Activated T-helper 2 cell treated with anti-CD3 and anti-CD28 coated beads, Interferon-gamma antibody, Interleukin-2, Interleukin-4, amounts not matched to agents 10 μg/mL and 5 μg/mL and 100 μg/mL, durations not matched to agents 14 hours and 24 hours and 36 hours (primary cell): ENCODE results near the gene PTPRF. TPM values are rescaled to one million over a fixed set of nuclear protein-coding genes. Genes with fewer than 3 reads are reported as not detected.

Source experiments
- DNase-seq: peaks from one replicate; pipeline ENCODE4 v3.0.0; 2021; ENCODE audit warnings: low spot score
- H3K27ac Mint-ChIP-seq: one replicate; pipeline ENCODE4 v1.8.0; 2021; ENCODE audit warnings: mixed read lengths
- H3K27me3 Mint-ChIP-seq: one replicate; pipeline ENCODE4 v1.8.0; 2021; ENCODE audit warnings: low read depth, mixed read lengths
- H3K36me3 Mint-ChIP-seq: one replicate; pipeline ENCODE4 v1.8.0; 2021; ENCODE audit warnings: low read depth, mixed read lengths
- H3K4me1 Mint-ChIP-seq: one replicate; pipeline ENCODE4 v1.8.0; 2021; ENCODE audit warnings: low read depth, mixed read lengths
- H3K4me3 Mint-ChIP-seq: one replicate; pipeline ENCODE4 v1.8.0; 2021; ENCODE audit warnings: low read depth, mild to moderate bottlenecking, moderate library complexity, mixed read lengths
- H3K9me3 Mint-ChIP-seq: one replicate; pipeline ENCODE4 v1.8.0; 2021; ENCODE audit warnings: mixed read lengths
- intact Hi-C: fragments of 100-400 bp; cut with micrococcal nuclease; formaldehyde crosslinking; loops from one replicate; pipeline ENCODE4 v1.15.1; 2023
- total RNA-seq: library from RNA; stranded (reverse); gene quantifications from 2 replicates; pipeline ENCODE4 v1.2.3, GENCODE V29; 2022

The PTPRF gene
- total RNA-seq, 1 donor from 2014 or later, result 3.0 TPM

DNA sequence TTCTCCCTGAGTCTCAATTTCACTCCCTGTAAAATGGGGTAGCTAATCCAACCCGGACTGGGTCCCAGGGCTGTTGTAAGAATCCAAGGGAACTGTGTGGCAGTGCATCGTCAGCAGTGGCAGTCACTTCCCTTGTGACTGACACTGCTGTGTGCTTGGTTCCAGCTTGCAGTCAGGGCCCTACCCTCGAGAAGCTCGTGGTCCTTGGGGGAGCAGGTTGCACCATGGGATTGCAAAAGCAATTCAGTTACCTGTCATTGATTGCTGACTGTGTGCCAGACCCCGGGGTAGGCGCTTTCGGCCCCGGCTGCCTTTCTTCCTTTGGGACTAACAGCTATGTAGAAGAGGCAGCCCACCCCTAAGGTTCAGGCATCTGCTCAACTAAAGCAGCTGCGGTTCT is 2.9 kb downstream of the PTPRF start:
- Mint-ChIP-seq H3K27ac (no peak overlapping the region), H3K36me3 (no peaks in the 10 kb centered on the region), H3K4me3 (no peak overlapping the region), H3K4me1 (peaks cover 15% of the 10 kb centered on the region), H3K27me3 (peaks cover 42% of the 10 kb centered on the region), H3K9me3 (no peaks in the 10 kb centered on the region)
- intact Hi-C loops, result loop anchor here (5.0 kb wide), 1 partner anchor 174 kb away; the partner anchor contains the start of gene ST3GAL3
- no peak for DNase-seq

DNA sequence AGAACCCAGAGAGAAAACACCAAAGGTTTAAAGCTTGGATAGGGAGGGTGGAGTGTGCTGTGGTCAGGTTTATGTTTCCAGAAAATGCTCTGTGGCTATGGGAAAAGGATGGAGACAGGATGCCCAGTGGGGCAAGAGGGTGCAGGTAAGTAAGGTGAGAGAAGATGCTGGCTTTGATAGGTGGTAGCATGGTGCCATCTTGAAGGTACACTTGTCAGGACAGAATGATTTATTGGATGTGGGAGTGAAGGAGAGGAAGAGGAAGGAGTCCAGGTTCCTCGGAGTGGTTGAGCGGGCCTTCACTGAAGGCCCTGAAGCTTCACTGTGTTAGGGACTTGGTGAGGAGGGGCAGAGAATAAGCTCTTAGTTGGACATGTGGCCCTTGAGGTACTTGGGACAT is 3.6 kb downstream of the PTPRF start:
- Mint-ChIP-seq H3K4me3 (no peak overlapping the region), H3K27ac (no peak overlapping the region), H3K9me3 (no peaks in the 10 kb centered on the region), H3K36me3 (no peaks in the 10 kb centered on the region), H3K27me3 (peaks cover 42% of the 10 kb centered on the region), H3K4me1 (peaks cover 12% of the 10 kb centered on the region)
- DNase-seq, result no peak
- intact Hi-C loops, result loop anchor here (5.0 kb wide), 1 partner anchor 173 kb away; the partner anchor contains the start of gene ST3GAL3

DNA sequence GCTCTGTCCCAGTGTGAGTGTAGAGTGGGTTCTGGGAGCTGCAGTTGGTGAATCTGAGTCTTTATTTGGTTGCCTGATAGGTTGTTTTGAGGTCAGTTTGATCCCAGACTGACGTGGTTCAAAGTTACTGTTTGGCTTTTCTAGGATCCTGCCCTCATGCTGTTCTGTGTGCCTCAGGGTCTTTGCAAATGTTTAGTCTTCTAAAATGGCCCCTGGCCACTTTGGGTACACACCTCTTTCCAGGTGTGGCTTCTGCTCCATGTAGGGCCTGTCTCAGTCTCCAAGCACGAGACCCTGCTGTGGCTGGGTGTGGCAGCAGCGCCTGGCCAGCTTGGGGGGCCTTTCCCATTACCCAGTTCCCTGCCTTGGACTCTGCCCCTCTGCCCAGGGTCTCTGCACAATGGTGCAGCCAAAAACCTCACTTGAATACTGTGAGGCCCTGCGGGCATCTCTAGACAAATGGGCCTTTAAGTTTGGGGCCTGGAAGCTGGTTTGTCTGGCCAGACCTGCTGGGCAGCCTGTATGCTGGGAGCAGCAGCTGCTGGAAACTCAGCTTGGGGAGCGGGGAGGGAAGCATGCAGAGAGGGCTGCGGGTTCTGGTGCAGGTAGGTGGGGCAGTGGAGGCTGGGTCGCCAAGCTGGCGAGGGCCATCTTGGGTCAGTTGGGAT is 5.6 kb downstream of the PTPRF start:
- peaks cover 5% of the 10 kb centered on the region for H3K4me1 Mint-ChIP-seq
- intact Hi-C loops, result no loop called here
- DNase-seq, result no peak
- no peak overlapping the region for H3K27ac Mint-ChIP-seq
- H3K27me3 Mint-ChIP-seq, result peaks cover 29% of the 10 kb centered on the region
- no peaks in the 10 kb centered on the region for H3K9me3 Mint-ChIP-seq
- no peaks in the 10 kb centered on the region for H3K36me3 Mint-ChIP-seq
- no peak overlapping the region for H3K4me3 Mint-ChIP-seq

DNA sequence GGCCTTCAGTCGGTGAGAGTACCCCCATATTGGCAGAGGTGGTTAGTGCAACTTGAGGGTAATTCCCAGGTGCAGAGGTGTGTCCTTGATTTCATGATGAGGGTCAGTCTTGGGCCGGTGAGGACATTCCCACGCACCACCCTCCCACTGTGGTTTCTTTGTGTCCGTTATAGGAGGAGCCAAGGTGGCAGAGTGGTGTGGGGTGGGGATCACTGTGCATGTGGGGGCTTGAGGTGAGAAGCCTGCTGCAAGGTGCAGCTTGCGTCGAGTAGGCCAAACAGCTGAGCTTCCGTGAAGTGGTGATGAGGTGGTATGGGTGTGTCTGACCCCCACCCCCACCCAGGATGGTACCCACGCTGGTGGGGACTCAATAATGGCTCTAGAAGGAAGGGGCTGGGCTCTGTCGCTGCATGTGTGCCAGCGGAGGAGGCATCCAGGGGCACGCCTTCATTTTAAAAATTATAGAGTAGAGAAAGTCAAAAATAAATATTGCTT is 6.2 kb downstream of the PTPRF start:
- Mint-ChIP-seq H3K27ac (no peak overlapping the region), H3K4me1 (peaks cover 3% of the 10 kb centered on the region)

DNA sequence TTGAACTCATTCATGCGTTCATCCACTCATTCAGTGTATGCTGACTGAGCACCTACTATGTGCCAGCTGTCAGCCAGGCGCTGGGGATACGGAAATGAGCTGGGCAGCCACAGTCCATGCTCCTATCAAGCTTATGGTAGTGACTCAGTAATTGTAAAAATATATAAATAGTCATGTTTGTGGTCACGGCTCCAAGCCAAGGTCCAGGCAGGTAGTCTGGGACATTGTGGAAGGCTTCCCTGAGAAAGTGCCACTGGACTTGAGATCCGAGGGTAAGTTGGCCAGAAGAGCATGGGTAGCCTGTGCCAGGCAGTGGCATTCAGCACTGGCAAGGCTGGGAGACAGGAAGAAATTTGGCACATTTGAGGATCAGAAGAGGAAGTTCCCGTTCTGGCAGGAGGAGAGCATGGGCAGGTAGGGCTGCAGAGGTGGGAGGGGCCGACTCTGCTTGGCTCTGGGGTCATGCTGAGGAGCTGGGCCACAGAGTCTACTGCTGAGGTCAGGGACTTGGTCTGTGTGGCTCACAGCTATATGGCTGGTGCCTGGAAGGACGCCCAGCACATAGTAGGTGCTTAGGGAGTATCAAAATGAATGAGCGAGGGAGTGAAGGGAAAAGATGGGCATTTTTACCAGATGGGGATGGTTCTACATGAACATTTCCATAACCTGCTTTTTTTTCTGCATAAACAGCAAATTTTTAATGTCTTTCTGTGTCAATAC is 6.9 kb downstream of the PTPRF start:
- H3K4me1 Mint-ChIP-seq, result no peaks in the 10 kb centered on the region
- H3K4me3 Mint-ChIP-seq, result no peak overlapping the region
- H3K36me3 Mint-ChIP-seq, result no peaks in the 10 kb centered on the region
- DNase-seq, result no peak
- peaks cover 19% of the 10 kb centered on the region for H3K27me3 Mint-ChIP-seq
- no peak overlapping the region for H3K27ac Mint-ChIP-seq
- no peaks in the 10 kb centered on the region for H3K9me3 Mint-ChIP-seq
- intact Hi-C loops, result no loop called here

More for the DNA sequence above, 6.2 kb downstream of the PTPRF start:
- H3K36me3 Mint-ChIP-seq, result no peaks in the 10 kb centered on the region
- H3K27me3 Mint-ChIP-seq, result peaks cover 26% of the 10 kb centered on the region
- no peak for DNase-seq
- H3K4me3 Mint-ChIP-seq, result no peak overlapping the region
- intact Hi-C loops, result no loop called here
- no peaks in the 10 kb centered on the region for H3K9me3 Mint-ChIP-seq

DNA sequence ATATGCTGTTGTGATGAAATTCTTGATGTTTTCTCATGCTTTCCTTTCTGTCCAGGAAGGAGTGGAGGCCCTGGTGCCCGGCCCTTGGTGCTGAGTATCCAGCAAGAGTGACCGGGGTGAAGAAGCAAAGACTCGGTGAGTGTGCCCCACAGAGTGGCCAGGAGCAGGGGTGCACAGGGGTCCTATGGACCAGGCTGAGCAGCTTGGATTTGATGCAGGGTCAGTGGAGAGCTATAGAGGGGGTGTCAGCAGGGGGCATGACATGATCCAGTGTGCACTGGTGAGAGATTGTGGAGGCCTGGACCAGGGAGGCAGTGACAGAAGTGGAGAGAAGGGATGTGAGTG is 7.4 kb downstream of the PTPRF start:
- no peaks in the 10 kb centered on the region for H3K9me3 Mint-ChIP-seq
- H3K27me3 Mint-ChIP-seq, result peaks cover 14% of the 10 kb centered on the region
- no peak overlapping the region for H3K27ac Mint-ChIP-seq
- H3K4me1 Mint-ChIP-seq, result no peaks in the 10 kb centered on the region
- DNase-seq, result no peak
- no peaks in the 10 kb centered on the region for H3K36me3 Mint-ChIP-seq
- no peak overlapping the region for H3K4me3 Mint-ChIP-seq
- intact Hi-C loops, result no loop called here

DNA sequence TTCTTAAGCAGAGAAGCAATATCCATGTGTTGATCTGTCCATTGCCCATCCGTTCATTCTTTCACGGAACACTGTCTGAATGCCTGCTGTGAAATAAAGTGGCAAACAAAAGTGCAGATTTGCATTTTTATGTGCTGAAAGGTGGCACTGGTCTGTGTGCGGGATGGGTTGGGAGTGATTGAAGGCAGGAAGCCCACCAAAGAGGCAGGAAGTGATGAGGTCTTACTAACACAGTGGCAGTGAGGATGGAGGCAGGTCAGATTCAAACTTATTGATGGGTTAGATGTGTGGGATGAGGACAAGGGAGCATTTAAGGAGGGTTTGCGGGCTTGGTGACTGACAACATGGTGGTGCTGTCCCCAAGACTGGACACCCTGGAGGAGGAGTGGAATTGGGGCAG is 8.3 kb downstream of the PTPRF start:
- Mint-ChIP-seq H3K9me3 (no peaks in the 10 kb centered on the region), H3K4me3 (no peak overlapping the region), H3K4me1 (no peaks in the 10 kb centered on the region), H3K27me3 (peaks cover 9% of the 10 kb centered on the region), H3K27ac (no peak overlapping the region), H3K36me3 (no peaks in the 10 kb centered on the region)
- no peak for DNase-seq
- intact Hi-C loops, result no loop called here

DNA sequence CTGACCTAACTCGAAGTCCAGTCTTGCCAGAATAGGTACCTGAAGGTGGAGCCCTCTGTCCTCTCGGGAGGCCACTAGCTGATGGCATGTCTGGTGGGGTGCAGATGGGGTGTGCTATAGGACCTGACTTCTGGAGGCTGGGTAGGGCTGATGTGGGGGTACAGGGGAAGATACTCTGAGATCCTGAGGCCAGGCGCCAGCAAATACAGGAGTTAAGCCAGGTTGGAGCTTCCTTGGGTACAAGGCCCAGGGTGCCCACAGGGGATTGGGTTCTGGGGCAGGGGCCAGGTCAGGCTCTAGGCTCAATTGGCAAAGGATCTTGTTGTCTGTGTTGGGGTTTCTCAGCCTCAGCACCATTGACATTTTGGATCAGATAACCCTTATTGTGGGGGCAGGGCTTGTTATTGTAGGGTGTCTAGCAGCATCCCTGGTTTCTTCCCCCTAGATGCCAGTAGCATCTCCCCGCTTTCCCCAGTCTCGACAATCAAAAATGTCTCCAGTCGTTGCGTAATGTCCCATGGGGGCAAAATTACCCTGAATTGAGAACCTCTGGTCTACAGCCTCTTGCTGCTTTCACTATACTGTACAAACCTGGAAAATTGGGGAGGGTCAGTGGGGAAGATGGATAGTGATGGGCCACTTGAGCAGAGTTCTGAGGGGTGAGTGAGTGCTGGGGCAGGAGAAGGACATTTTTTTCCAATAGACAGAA is 9.2 kb downstream of the PTPRF start:
- intact Hi-C loops, result no loop called here
- H3K4me1 Mint-ChIP-seq, result no peaks in the 10 kb centered on the region
- H3K27ac Mint-ChIP-seq, result no peak overlapping the region
- H3K4me3 Mint-ChIP-seq, result no peak overlapping the region
- peaks cover 3% of the 10 kb centered on the region for H3K27me3 Mint-ChIP-seq
- H3K36me3 Mint-ChIP-seq, result no peaks in the 10 kb centered on the region
- DNase-seq, result no peak
- no peaks in the 10 kb centered on the region for H3K9me3 Mint-ChIP-seq

DNA sequence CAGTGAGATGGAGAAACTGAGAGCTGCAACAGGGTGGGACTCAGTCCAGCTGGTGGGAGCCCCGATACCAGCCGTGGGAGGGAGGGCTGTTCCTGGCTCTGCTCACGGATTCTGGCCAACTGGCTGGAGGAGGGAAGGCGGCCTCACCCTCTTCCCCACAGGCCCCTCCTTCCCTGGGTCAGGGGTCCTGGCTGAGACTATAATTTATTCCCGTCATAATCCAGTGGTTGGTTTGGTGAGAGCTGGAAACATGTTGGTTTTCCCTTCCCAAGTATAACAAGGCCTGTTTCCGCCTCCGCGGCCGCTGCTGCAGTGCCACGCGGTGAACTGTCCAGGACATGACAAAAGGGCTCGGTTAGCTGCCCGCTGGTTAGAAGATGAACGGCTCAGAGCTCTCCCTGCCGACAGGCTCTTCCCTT is 10.0 kb downstream of the PTPRF start:
- intact Hi-C loops, result no loop called here
- Mint-ChIP-seq H3K36me3 (no peaks in the 10 kb centered on the region), H3K4me1 (no peaks in the 10 kb centered on the region), H3K27me3 (peaks cover 3% of the 10 kb centered on the region), H3K27ac (no peak overlapping the region), H3K4me3 (no peak overlapping the region), H3K9me3 (no peaks in the 10 kb centered on the region)
- DNase-seq, result no peak

DNA sequence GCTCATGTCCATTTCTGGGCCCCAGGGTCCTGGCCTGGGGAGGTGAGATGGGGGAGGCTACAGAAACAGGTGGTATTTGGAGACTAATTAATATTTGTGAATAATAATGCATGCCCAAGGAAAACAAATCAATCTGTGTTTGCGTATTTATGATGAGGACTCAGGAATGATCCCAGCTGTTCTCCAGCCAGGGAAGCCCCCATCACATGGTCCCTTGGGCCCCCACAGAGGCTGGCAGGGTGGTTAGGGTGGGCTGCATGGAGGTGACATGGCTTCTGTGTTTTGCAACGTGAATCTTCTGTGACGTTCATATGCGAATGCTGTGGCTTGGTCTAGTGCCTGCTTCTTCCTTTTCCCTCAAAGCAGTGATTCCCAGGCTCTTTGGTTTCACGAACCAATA is 10.5 kb downstream of the PTPRF start:
- Mint-ChIP-seq H3K36me3 (no peaks in the 10 kb centered on the region), H3K27me3 (peaks cover 3% of the 10 kb centered on the region), H3K4me3 (no peak overlapping the region), H3K27ac (no peak overlapping the region), H3K4me1 (no peaks in the 10 kb centered on the region), H3K9me3 (no peaks in the 10 kb centered on the region)
- no peak for DNase-seq
- intact Hi-C loops, result no loop called here

DNA sequence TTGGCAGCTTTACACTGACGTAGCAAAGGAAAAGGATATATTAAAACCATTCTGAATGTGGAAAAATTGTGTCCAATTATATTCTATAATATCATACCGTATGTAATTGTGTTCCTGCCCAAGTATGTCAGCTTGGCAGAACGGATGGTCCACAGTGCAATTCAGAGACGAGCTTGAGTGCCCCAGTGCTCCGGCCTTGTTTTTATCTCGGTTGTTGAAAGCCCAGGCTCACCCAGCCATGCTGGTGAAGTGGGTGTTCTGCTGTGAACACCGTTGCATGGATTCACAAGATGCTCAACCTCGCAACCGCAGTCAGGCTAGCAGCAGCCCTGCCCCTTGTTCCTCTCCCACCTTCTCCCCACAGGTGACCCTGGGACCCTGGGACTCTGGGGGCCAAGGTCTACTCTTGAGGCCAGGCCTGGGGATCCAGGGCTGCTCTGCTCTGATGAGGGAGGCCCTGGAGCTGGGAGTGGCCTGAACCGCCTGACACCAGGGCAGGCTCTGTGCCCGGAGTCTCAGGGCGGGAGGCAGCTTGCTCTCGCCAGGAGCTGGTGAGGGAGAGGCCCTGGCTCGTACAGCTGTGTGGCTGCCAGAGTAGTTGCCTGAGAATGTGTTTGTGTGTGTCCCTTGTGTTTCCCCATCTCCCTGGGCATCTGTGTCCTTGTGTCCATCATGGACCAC is 11.2 kb downstream of the PTPRF start:
- Mint-ChIP-seq H3K9me3 (no peaks in the 10 kb centered on the region), H3K27me3 (peaks cover 5% of the 10 kb centered on the region), H3K27ac (no peak overlapping the region), H3K4me1 (no peaks in the 10 kb centered on the region), H3K36me3 (no peaks in the 10 kb centered on the region), H3K4me3 (no peak overlapping the region)
- no peak for DNase-seq
- intact Hi-C loops, result no loop called here

DNA sequence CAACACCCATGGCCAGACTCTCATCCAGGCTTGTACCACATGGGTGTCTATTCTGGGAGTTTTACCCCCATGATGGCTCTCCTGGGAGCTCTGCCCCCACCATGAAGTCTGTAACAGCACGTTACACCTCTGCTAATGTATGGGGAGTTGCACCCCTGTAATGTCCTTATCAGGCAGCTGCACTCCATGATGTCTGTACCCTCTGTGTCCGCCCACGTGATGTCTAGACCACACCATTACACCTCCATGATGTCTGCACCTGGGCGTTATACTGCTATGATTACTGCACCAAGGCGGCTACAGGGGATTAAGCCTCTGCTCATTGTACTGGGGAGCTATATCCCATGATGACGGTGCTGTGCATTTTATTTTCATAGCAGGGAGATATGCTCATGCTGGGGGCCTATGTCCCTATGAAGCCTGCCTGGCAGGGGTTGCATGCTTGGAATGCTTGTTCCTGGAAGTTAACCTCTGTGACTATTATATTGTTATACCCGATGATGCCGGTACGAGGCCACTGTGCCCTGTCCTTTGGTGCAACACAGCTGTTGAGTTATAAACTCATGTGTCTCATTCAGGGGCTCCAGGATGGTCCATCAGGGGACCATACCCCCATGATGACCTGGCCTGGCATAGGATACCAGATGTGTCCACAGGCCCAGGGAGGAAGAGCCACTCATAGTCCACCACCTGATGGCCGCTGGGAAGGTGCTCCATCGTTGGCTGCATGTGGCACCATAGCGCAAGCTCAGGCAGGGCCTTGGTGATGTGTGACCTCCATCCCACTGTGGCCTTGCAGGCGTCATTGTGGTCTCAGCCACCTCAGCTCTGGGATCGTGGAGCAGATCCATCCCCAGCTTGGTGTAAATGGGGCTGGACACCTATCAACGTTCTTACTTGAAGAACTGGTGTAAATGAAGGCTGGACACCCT is 12.1 kb downstream of the PTPRF start:
- no peaks in the 10 kb centered on the region for H3K9me3 Mint-ChIP-seq
- DNase-seq, result no peak
- H3K27me3 Mint-ChIP-seq, result peaks cover 5% of the 10 kb centered on the region
- no peaks in the 10 kb centered on the region for H3K4me1 Mint-ChIP-seq
- H3K27ac Mint-ChIP-seq, result no peak overlapping the region
- H3K4me3 Mint-ChIP-seq, result no peak overlapping the region
- intact Hi-C loops, result no loop called here
- H3K36me3 Mint-ChIP-seq, result no peaks in the 10 kb centered on the region
